ENCODE data around the gene MYEOV. TPM values are rescaled to one million over a fixed set of nuclear protein-coding genes. Genes with fewer than 3 reads are reported as not detected.

MYEOV gene
- polyA plus RNA-seq, 3 donors: 0.03 TPM; not detected in 2

- H3K27me3 Mint-ChIP-seq (ENCODE audit: low read depth in 3 of 3): peaks cover 24 to 40% (median 39%) of the 10 kb centered on the region in 3 donors
- no peak overlapping the region for H3K4me2 ChIP-seq (replicated peaks; ENCODE audit: extremely low read depth, low read length, poor library complexity, severe bottlenecking)
- H3K4me1 ChIP-seq (ENCODE audit: control insufficient read depth in 1 of 2, insufficient read depth in 2 of 2, low read length in 2 of 2): peaks cover 52 to 57% of the 10 kb centered on the region in 2 donors
These were observed 7.1 kb downstream of the MYEOV start for GRCh38 chr11:69301081-69301454.

More at GRCh38 chr11:69301081-69301454, 7.1 kb downstream of the MYEOV start:
- H3K79me2 ChIP-seq (ENCODE audit: insufficient read depth, low read length): no peaks in the 10 kb centered on the region
- peaks cover 17% of the 10 kb centered on the region for H4K20me1 ChIP-seq (ENCODE audit: insufficient read depth, low read length)
- TF ChIP-seq CTCF (IDR thresholded peaks at IDR 0.05): no peak
- Mint-ChIP-seq H3K27ac (peak overlapping the region in 2 of 7 donors; percentile 22), H3K9me3 (peaks cover 0 to 6% (median 2%) of the 10 kb centered on the region in 7 donors), H3K4me1 (peaks cover 62% of the 10 kb centered on the region), H3K4me3 (peak overlapping the region in 1 of 2 donors; percentile 54), H3K36me3 (peaks cover 0 to 8% of the 10 kb centered on the region in 2 donors)
- peaks cover 0 to 11% of the 10 kb centered on the region in 2 donors for H3K27me3 ChIP-seq (ENCODE audit: control insufficient read depth in 2 of 2, insufficient read depth in 2 of 2, low read length in 2 of 2)
- DNase-seq: no peak
- intact Hi-C loops (cut with micrococcal nuclease): no loop called here
- no peaks in the 10 kb centered on the region for H3K9me3 ChIP-seq (replicated peaks in 1 of 2; ENCODE audit: control insufficient read depth in 1 of 2, insufficient read depth in 1 of 2, low read length in 2 of 2)
- 95% methylated on average over 8 of the region's 11 CpGs for WGBS (ENCODE audit: insufficient coverage)
- H3K27ac ChIP-seq (ENCODE audit: low read depth in 1 of 2, low read length in 2 of 2): no peak overlapping the region
- H3K4me3 ChIP-seq (replicated peaks in 1 of 3; ENCODE audit: low read depth in 2 of 3, low read length in 3 of 3): no peak overlapping the region
- H3K9ac ChIP-seq (ENCODE audit: insufficient read depth, low read length, poor library complexity, severe bottlenecking): no peak overlapping the region
- H2AFZ ChIP-seq (ENCODE audit: insufficient read depth, low read depth, low read length, poor library complexity, severe bottlenecking): no peak overlapping the region
- no peaks in the 10 kb centered on the region for H3K36me3 ChIP-seq (replicated peaks in 1 of 2; ENCODE audit: control insufficient read depth in 1 of 2, insufficient read depth in 2 of 2, low read length in 2 of 2)
